HG03469 (cell line): ENCODE results near the gene VGLL4.

ENCODE experiments used
- ATAC-seq: cut with Tn5 transposase; IDR thresholded peaks from one replicate; pipeline ENCODE4 v1.9.1; 2021; ENCODE audit warnings: mild to moderate bottlenecking, moderate library complexity, moderate number of reproducible peaks; ENCODE audit not compliant: unreplicated experiment

The VGLL4 gene

DNA sequence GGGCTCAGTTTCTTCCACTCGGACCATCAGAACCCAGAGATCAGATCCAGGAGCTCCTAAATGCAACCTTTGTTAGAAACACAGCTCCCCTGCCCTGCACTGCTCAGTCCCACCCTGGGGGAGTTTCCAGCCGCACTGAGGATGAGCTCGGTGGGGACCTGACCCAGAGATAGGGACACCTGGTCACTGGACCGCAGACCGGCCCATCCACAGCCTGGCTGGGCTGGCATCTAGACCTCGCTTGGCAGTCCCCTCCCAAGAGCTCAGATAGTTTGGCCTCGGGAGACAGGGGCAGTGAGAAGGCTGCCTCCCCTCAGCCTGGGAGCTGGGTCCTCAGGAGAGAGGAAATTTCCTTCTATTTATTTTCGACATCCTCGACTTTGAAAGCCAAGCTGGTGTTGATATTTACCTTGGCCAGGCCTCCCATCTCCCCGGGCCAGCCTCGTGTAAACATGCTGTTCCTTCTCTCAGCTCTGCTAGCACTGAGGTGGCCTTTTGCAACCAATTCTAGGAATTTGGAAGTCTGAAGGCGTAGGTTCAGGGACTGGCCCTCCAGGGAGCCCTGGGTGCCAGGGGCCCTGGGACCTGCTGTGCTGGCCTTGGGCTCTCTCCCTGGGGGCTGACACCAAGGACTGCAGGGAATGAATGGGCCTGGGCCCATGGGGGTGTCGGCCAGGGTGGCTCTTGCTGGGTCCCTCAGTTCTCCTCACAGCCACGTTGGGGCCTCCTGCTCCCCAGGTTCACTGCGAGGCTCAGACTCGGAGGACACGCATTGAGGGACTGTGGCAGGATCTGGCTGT lies 90.1 kb downstream of the VGLL4 start:
- ATAC-seq, result no peak

DNA sequence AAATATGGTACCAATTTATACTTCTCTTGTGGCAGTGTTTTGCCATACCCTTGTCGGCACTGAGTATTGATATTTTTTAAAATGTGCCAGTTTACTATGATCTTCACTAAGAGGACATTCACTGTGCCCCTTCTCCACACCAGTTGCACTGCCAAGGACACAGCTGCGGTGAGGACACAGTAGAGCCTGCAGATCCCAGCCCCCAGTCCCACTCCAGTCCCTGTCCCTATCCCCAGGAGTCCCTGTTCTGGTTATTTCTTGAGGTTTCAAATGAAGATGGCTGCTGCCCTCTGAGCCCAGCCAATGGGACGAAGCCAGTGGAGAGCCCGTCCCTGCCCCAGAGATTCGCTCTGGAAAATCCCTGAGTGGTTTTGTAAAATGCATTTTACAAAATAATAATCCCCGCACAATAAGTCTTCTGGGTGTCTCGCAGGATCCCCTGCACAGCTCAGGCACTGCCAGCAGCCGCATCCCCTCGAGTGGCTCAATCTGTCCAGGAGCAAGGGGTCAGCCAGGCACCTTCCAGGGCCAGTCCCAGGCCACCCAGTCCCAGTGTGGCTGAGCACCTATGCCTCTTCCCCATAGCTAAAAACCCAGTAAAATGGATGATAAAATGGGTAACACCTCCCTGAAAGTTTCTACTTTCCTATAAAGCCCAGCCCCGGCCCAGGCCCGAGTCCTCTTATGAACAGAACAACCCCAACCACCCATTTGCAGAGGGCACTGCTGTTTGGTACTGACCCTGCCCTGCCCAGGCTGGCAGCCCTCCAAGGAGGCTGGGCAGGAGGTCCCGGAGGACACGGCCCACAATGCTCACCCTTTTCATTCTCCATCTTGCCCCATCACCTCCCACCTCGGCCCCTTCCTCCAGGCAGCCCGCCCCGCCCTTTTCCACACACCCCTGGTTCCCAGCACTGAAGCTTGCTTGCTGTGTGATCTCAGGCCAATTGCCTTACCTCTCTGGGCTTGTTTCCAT lies 91.1 kb downstream of the VGLL4 start:
- no peak for ATAC-seq

DNA sequence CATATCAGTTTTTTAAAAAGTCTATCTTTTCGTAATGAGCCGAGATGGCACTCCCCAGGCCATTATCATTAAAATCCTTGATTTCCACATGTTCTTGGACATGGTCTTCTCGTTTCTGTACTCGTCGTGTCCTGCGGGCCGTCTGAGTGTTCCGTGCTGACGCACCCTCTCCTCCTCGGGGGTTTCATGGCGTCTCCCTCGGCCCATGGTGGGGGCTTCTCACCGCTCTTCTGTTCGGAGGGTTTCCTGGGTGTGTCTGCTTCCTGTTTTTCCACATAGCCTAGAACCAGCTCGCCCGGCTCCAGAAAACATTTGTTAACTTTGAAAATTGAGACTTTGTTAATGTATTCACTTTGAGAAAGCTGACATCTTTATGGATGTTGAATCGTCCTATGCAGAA lies 92.7 kb downstream of the VGLL4 start:
- ATAC-seq, result no peak

DNA sequence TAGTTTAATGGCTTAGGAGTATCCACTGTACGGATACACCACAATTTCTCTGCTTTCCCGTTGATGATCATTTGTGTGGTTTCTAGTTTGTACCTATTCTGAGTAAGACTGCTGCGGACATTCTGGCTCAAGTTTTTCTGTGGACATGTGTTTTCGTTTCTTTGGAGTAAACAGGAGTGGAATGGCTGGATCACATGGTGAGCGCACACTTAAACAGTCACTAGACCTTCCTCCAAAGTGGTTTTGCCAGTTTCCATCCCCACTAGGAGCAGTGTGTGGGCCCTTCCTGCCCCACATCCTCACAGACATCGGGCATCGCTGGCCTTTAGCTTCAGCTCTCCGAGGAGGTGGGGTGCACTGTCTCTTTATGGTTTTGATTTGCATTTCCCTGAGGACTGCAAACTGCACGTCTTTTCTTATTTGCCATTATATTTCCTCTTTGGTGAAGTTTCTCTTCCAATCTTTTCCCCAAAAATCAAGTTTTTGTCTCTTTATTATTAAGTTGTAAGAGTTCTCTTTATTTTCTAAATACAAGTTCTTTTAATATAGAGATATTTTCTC lies 94.1 kb downstream of the VGLL4 start:
- no peak for ATAC-seq

DNA sequence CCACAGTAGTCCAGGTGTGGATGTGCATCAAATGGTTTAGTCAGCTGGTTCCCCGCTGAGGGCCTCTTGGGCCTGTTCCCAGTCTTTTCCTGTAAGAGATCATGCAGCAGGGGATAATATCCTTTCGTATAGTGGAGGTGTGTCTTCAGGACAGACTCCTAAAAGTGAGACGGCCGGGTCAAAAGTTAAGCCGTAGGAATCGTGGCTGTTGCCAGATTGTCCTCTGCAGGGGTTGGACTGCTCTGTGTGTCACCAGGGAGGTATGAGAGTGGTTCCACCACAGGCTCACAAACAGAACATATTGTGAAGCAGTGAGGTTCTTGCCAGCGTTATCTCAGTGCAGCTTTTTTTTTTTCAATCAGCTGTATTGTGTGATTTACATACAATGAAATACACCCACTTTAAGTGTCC lies 95.0 kb downstream of the VGLL4 start:
- no peak for ATAC-seq

DNA sequence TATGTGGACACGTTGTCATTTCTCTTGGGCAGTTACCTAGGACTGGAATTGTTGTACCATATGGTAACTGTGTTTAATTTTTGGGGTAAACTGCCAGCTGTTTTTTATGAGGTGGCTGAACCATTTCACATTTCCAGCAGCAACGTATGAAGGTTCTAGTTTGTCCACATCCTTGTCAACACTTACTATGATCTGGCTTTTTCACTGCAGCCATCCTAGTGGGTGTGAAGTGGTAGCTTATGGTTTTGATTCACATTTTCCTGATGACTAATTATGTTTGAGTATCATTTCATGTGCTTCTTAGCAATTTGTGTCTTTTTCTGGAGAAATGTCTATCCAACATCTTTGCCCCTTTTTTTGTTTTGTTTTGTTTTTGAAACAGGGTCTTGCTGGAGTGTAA lies 96.2 kb downstream of the VGLL4 start:
- no peak for ATAC-seq

DNA sequence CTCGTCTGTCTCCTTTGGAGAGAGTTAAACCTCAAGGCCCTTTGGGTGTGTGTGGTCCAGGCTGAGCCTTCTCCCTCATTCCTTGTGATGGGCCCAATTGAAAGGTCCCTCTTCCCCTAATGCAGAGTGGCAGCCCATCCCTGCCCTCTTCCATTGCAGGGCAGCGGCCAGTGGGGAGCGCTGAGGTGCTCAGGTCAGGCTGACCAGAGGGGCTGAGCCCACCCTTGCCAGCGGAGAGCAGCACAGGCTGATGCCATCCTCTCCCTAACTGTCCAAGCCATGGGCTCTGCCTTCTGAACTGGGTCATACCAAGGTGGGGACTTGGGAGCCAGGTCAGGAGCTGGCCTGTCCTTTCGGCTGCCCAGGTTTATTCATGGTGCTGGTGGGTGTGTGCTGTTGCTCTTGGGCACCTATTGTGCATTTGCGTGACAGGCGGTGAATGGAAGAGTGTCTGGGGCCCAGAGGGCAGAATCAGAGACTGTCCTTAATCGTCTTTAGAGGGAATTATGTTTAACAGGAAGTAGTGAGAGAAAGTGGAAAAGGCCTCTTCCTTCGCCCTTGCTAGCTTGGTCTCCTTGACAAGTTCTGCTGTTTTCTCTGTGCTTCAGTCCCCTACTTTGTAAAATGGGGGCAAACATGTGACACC lies 96.9 kb downstream of the VGLL4 start:
- ATAC-seq, result no peak

DNA sequence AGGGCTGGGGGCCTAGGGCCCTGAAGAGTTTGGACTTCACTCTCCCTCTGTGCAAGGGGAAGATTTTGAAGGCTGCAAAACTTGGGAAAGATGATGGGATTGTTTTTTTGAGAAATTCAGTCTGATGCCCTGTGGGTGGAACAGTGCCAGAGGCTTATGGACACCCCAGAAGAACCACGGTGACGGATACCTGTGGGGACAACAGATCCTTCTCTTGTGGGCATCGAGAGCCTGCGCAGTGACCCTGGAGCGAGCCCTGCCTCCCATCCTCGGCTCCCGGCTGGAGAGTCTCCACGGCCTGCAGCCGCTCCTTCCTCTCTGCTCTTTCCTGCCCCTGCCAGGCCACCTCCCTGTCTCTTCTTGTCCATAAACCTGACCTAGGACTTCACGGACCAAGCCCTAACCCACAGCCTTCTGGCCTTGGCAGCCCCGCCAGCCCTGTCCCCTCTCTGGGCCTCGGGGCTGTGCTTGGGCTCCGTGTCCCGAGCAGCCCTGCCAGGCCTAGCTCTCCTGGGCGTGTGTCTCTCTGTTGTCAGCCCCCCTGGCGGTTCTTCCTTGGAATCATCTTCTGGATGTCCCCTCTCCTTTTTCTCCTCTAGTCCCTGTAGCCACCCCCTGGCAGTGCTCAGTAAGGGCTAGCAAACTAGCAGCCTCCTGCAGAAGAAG lies 98.4 kb downstream of the VGLL4 start:
- no peak for ATAC-seq

DNA sequence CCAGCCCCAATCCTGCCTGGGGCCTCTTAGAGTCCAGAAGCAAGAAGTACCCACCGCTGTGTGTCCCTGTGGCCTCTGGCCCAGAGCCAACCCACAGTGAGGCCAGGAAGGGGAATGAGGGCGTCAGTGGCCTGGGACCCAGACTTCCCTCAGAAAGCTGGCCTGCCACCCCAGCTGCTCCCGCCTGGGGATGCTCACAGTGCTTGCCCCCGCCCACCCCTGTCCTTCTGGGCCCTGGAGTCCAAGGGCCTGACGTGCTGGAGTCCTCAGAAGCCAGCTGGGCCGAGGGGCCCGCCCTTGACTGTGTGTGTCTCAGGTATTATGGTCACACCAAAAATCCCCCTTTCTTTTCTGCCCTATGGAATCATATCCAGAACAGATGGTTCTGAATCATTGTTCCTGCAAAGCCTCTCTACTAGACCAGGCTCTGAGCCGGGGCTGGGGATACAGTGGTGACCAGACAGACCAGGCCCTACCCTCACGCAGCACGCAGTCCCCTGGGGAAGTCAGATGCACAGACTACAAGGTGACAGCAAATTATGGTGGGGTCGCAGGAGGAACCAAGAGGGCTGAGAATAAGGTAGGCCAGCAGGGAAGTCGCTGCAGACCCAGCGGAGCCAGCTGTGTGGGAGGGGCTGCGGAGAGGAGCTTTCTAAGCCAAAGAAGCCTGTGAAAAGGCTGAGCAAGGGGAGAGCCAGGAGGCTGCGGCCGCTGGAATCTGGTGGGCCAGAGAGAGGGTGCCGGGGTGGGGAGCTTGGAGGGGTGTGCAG lies 99.1 kb downstream of the VGLL4 start:
- no peak for ATAC-seq

DNA sequence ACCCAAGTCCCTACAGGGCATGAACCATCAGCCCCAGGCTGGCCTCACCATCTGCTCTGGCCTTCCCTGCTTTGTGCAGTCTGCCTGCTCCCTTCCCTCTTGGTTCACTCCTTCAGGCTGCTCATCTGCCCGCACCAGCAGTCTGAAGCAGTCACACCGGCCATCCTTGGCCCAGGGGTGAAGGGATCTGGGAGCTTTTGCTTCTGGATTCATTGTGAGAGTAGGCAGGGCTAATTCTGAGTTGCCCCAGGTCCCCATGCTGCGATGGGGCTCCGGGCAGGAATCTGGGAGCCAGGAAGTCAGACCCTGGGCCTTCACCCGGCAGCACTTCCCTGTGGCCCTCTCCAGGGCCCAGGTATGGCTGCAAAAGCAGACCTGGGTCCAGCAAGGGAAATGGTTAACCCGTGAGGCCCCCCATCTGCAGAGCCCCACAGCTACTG lies 99.7 kb downstream of the VGLL4 start:
- no peak for ATAC-seq

DNA sequence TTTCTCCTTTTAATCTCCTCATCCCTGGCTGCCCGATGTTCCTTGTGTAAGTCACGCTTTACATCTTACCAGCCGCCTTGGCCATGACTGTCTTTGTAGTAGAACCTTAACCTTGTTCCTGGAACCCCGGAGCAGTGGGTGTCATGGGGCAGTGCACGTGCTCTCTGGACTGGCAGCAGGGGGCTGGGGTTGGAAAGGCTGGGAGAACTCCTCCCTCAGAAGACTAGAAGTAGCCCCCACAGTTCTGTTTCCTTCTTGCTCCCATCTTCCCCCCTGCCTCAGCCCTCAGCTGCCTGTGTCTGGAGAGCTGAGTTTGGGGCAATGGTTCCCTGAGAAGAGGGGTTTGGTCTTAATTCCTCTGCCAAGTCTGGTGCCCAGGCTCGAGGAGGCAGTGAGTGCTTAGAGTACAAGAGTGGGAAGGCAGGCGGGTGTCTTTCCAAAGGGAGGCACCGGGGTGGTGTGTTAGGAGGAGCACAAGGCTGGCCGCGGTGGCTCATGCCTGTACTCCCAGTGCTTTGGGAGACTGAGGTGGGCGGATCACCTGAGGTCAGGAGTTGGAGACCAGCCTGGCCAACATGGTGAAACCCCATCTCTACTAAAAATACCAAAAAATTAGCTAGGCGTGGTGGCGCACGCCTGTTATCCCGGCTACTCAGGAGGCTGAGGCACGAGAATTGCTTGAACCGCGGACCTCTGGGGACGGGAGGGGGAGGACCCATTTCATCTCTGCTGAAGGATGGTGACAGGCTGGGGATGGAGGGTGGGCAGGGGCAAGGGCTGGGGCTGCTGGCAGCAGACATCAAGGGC lies 100.4 kb downstream of the VGLL4 start:
- ATAC-seq, result no peak

DNA sequence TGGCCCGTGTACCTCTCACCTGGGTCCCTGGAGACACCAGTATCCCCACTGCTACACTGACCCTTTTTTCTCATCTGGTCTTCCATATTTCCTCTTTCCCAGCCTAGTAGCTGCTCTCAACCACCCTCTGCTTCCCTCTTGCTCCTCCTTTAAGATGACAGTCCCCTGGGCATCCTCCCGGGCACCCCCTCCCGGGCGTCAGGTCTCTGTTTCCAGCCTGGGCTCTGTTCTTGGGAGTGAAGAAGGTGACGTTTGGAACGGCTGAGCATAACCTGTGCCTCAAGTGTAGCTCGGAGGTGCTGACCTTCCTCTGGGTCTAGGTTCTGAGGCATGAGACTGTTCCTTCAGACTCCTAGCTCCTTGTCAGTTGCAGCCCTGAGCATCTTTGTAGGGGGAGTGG lies 101.2 kb downstream of the VGLL4 start:
- ATAC-seq, result no peak

DNA sequence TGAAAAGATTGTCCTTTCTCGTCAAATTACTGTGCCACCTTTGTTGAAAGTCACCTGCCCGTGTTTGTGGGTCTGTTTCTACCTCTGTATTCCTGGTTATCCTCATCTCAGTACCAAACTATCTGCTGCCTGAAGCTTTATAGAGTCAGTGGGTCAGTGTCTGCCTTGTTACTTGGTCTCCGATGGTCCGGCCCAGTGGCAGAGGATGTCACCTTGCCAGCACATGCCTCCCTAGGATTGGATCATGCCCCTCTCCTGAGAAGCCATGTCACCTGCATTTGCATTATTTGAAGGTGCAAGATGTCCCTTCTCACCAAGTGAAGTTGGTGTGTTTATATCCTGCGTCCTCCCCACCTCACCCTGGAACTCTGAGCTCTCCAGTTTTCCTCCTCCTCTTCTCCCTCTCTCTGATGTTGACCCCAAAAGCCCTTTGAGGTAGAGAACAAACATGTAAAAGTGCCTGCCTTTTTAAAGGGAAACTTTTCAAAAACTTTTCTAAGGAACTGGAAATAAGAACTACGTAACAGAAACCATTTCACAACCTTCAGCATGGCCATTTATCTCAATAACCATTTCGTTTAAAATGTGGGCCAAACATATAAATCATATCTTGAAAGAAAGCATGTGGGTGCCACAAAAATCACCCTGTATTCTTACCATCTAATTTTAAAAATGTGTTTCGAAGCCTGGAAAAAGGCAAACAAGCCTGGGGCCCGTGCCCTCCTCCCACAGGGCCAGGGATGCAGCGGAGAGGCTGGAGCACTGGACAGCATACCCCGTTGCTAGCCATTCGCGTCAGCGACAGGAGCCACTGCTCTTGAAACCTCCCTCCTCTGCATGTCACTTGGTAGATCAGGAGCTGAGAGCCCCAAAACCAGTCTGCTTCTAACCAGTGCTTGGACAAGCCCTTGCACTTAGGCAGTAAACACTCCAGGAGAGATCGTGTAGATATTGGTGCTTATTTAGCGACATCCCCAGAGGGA lies 102.1 kb downstream of the VGLL4 start:
- ATAC-seq, result no peak

DNA sequence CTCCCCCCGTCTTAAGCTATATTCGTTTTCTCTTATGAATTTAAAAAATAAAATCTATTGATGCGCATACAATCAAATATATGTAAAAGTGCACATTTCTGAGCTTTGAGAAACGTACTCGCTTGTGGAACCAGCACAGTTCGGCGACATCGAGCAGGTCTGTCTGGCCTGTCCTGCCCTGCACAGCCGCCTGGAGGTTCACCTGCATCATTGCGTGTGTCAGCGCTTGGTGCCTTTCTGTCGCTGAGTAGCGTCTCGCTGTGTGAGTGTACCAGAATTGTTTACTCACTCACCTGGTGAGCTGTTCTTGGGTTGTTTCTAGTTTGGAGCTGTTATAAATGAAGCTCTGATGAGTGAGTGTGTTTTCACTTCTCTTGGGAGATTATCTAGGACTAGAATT lies 104.0 kb downstream of the VGLL4 start:
- ATAC-seq, result no peak

DNA sequence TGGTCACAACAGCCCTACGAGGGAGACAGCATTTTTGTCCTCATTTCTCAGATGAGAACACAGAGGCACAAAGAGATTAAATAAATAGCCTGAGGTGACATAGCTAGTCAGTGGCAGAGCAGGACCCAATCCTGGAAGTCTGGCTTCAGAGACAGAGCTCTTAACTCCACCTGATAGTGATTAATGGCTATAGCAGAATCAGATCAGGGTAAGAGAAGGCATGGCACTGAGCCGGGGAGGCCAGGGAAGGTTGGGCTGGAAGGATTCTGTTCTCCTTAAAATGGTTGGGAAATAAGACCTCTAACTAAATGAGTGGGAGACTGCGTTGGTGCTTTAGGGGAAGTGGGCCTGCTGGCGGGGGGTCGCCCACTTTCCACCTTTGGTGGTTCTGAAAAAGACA lies 104.5 kb downstream of the VGLL4 start:
- ATAC-seq, result no peak

DNA sequence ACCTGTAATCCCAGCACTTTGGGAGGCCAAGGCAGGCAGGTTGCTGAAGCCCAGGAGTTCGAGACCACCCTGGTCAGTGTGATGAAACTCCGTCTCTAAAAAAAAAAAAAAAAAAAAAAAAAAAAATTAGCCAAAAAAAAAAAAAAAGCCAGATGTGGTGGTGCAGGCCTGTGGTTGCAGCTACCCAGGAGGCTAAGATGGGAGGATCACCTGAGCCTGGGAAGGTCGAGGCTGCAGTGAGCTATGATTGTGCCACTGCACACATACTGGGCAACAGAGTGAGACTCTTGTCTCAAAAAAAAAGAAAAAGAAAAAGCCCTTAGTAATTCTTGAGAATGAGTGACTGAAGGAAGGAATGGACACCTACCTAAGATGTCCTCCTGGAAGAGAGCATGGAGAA lies 105.1 kb downstream of the VGLL4 start:
- ATAC-seq, result no peak

DNA sequence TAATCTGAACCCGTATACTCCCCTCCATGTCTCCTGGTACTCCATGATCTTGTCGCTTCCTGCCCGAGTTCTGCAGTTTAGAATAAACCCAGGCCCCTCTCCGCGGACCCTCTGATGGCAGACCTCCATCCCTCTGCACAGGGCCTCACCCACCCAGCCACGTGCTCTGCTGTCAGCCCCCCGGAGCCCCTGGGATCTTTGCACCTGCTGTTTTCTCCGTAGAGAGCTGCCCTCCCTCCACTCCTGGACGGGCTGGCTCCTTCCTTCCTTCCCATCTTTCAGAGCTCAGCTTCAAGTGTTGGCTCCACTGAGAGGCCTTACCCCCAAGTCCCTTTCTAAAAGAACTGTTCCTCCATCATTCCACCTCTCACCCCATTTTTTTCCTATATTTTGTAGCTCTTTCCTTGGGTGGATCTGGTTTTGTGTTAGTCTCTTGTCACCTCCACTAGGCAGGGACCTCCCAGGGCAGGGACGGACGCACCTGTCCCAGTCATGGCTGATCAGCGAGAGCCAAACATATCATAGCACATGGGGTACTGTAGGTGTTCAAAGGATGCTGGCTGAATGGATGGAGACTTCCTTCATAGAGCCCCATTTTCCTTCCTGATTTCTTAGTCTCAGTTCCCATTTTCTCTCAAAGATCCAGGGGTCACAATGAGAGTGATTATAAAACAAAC lies 106.6 kb downstream of the VGLL4 start:
- ATAC-seq, result no peak
